Measurements from ENCODE around the gene APBB1. TPM values are rescaled to one million over a fixed set of nuclear protein-coding genes. Genes with fewer than 3 reads are reported as not detected.
A peak's percentile ranks its signal among the peaks of the same experiment; 100 is the strongest.

Gene APBB1
- polyA plus RNA-seq, 1 of the 3 experiments (the other 2 are of a cell fraction) = 35.9 TPM

DNA sequence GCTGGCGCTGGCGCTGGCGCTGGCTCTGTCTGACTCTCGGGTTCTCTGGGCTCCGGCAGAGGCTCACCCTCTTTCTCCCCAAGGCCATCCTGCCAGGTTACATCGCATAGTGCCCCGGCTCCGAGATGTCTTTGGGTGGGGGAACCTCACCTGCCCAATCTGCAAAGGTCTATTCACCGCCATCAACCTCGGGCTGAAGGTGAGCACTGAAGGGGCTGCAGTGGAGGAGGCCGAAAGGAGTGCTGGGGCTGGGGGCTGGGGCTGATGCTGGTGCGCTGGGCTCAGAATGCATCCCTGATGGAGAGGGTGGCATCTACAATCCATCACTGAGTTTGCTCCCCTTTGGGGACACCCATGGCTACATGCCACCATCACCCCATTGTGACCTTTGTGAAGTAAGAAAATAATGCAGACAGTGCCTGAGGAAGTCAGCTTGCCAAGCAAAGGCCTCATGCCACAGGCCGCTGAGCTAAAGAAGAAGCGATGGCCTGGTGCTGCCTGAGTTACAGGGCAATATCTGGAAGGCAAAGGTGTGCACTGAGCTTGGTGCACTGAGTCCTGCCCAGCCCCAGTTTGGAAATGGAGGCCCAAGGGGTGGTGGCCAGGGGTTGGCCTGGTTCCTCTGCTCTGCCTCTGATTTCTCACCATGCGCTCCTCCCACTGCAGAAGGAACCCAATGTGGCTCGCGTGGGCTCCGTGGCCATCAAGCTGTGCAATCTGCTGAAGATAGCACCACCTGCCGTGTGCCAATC lies 28.0 kb downstream of the APBB1 start:
- no peak for DNase-seq
- POLR2A ChIA-PET = interaction anchor here (1.3 kb wide), 2 partner anchors 14 to 28 kb away, joined by 4 to 5 read pairs; partner anchors contain the start of gene APBB1
- CTCF ChIA-PET = interaction anchor here (1.2 to 2.5 kb wide), 3 partner anchors 12 to 52 kb away, joined by 6 to 14 read pairs (median 11); no protein-coding TSS in a partner anchor
- H2AFZ ChIP-seq (ENCODE audit: low read depth) = peak overlapping the region; percentile 90; the same call in 1 of the 2 replicates
- H3K9me3 ChIP-seq = no peaks in the 10 kb centered on the region
- TF ChIP-seq SIN3A (IDR thresholded peaks at IDR 0.05; ENCODE audit: borderline replicate concordance, low read depth, low read length) (no peak), EP300 (IDR thresholded peaks at IDR 0.05; ENCODE audit: borderline replicate concordance in 1 of 2, low read depth in 1 of 2, low read length in 1 of 2) (no peak), GABPA (IDR thresholded peaks at IDR 0.05; ENCODE audit: low read depth) (no peak), GATA2 (CRISPR knock-in tag; IDR thresholded peaks at IDR 0.05) (no peak), FOXM1 (IDR thresholded peaks at IDR 0.05; ENCODE audit: low read depth) (no peak), TEAD4 (IDR thresholded peaks at IDR 0.05; ENCODE audit: borderline replicate concordance, insufficient read depth) (no peak), POLR2AphosphoS5 (IDR thresholded peaks at IDR 0.05; ENCODE audit: low read depth, low read length) (no peak), REST (IDR thresholded peaks at IDR 0.05; ENCODE audit: low read depth, low read length) (no peak)
- TF ChIP-seq, protein P1, sequence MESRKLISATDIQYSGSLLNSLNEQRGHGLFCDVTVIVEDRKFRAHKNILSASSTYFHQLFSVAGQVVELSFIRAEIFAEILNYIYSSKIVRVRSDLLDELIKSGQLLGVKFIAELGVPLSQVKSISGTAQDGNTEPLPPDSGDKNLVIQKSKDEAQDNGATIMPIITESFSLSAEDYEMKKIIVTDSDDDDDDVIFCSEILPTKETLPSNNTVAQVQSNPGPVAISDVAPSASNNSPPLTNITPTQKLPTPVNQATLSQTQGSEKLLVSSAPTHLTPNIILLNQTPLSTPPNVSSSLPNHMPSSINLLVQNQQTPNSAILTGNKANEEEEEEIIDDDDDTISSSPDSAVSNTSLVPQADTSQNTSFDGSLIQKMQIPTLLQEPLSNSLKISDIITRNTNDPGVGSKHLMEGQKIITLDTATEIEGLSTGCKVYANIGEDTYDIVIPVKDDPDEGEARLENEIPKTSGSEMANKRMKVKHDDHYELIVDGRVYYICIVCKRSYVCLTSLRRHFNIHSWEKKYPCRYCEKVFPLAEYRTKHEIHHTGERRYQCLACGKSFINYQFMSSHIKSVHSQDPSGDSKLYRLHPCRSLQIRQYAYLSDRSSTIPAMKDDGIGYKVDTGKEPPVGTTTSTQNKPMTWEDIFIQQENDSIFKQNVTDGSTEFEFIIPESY (IDR thresholded peaks at IDR 0.05; ENCODE audit: borderline replicate concordance, low read depth) = no peak
- 0 out of 2 replicates have a peak, but pooled peaks cover 9% of the 10 kb centered on the region for H3K79me2 ChIP-seq (ENCODE audit: insufficient read depth)
- H4K20me1 ChIP-seq (ENCODE audit: insufficient read depth) = no peaks in the 10 kb centered on the region
- 80% methylated on average over 9 of the region's 19 CpGs for WGBS (ENCODE audit: low lambda C conversion rate)
- peaks cover 3 to 14% of the 10 kb centered on the region in 2 experiments; a peak in 2 of 4 replicates for H3K4me1 ChIP-seq (ENCODE audit: control insufficient read depth in 1 of 2, insufficient read depth in 2 of 2, low read depth in 1 of 2, low read length in 1 of 2)
- peak overlapping the region; percentile 50 to 54; a peak in 2 of 4 replicates for H3K27ac ChIP-seq (ENCODE audit: low read depth in 2 of 2, low read length in 1 of 2)
- no peaks in the 10 kb centered on the region for H3K27me3 ChIP-seq (ENCODE audit: insufficient read depth)
- H3K4me2 ChIP-seq = peak overlapping the region; percentile 87
- H3K36me3 ChIP-seq (replicated peaks in 1 of 2; ENCODE audit: control insufficient read depth in 1 of 2, insufficient read depth in 2 of 2, low read length in 1 of 2) = peaks cover 0 to 16% of the 10 kb centered on the region in 2 experiments
- H3K9ac ChIP-seq = peak overlapping the region; percentile 68
- no peaks in the 10 kb centered on the region for H3K9me2 ChIP-seq
- H3K4me3 ChIP-seq (ENCODE audit: low read depth in 2 of 2, low read length in 1 of 2) = peak overlapping the region; percentile 89 to 91
- peaks cover 4% of the 10 kb centered on the region for H3F3A ChIP-seq (replicated peaks; ENCODE audit: insufficient read depth)

All from SK-N-SH (cell line).